GM19238 (cell line): ENCODE results near the gene SLC9A3.
A peak's percentile ranks its signal among the peaks of the same experiment; 100 is the strongest.
"Not testable (repeated sequence)": the region's sequence is repeated elsewhere in the genome, so short reads cannot be mapped to it uniquely, and the experiment has no call there.

Source experiments
- DNase-seq: peaks from one replicate; pipeline ENCODE4 v3.0.0; 2011; ENCODE audit warnings: low spot score; ENCODE audit not compliant: insufficient read length

SLC9A3 gene

DNA sequence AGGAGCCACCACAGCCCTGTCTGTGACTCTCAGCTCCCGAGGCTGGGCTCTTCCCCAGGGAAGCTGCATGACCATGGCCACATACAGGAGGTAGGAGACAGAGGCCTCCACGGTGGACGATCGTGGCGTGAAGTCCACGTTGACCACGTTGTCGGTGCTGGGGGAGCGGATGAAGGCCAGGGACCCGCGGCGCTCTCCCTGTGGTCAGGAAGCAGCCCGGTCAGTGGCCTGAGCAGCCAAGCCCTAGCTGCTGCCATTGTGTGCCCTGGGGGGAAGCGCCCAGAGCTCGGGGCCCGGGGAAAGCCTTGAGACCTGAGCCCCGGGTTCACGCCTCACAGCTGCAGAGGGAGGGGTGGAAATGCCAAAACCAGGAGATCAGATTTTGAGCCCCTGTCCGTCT lies 47.0 kb downstream of the SLC9A3 start:
- DNase-seq = no peak

DNA sequence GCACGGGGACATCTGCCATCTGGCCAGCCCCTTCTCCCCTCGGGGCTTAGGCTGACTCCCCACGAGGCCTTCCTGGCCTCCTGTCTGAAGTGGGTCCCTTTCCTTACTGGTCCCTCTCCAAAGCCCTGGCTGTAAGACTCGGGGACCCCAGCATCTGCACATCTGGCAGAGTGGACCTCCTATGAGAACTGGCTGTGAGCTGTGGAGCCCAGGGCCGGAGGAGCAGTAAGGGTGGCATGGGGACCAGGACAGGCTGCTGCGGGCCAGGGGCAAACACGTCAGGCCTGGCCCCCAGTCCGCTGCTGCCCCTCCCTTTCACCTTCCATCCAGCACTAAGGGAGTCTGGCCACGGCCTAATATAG lies 47.5 kb downstream of the SLC9A3 start:
- no peak for DNase-seq

DNA sequence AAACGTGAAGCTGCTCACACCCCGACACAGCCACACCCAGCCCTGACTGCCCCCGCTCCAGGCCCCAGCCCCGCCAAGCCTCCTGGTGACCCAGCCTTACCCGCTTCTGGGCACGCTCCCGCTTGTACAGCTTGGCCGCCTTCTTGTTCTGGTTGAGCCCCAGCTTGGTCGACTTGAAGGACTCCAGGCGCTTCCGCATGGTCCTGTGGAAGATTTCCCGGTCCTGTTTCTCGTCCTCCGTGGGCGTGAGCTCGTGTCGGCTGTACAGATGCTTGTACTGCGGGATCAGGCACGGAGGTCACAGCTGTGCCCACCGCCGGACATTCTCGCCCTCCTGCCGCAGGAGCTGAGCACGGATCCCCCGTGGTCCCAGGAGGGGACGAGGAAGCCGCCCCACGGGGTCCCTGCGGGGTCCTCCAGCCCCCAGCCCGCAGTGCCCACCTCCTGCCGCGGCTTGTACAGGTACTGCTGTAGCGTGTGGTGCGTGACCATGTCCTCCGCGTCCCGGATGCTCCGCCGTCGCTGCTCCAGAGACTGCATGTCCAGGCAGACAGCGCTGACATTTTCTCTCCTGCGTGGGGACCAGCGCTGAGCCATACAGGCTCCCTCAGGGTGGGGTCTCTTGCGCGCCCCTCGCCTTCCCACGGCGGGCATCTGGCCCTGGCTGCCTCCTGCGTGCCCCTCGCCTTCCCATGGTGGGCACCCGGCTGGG lies 48.0 kb downstream of the SLC9A3 start:
- DNase-seq = no peak

DNA sequence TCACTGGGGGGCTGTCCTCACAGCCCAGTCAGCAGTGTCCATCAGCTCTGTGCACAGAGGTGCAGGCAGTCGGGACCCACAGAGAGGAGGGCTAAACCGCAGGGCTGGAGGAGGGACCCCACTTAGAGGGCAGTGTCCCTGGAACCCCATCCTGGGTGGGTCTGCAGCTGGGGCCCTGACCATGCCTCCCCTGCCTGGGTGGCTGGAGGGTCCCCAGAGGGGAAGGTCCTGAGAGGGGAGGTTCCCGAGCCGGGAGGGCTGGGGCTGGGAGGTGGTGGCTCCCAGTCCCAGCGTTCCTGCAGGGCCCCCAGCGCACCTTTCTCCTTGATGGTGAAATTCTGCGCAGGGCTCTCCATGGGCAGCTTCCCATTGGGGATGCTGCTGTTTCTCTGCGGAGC lies 48.5 kb downstream of the SLC9A3 start:
- no peak for DNase-seq

DNA sequence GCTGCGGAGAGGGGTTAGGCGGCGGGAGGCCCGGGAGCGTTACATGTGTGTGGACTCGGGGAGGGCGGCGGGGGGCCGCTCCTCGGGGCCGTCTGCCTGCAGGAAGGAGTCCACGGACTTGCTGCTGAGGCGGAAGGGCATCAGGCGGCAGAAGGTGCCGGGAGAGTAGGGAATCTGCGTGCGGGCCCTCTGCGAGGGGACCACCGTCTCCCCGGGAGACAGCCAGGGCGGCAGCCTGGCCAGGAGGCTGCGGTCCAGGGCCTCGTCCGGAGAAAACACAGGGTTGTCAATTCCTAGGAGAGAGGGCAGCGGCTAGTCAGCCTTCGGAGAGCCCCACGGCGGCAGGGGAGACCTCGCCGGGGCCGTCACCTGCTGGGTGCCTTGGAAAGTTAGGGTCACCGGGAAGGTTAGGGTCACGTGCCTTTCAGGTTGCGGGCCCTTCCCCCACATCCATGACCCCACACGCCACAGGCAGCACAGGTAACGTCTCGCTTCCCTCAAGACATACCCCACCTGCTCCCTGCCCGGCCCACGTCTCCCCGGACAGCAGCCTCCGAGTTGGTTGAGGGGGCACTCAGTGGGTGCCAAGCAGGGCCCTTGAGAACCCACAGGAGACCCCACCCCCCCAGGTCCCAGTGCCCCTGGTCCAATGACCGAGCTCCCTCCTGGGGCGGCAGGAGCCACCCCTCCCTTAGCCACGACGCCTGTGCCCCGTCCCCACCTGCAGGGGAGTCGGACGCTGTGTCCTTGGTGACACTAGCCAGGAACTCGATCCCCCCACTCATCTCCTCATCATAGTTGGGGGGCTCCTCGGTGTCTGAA lies 49.2 kb downstream of the SLC9A3 start:
- DNase-seq = no peak

DNA sequence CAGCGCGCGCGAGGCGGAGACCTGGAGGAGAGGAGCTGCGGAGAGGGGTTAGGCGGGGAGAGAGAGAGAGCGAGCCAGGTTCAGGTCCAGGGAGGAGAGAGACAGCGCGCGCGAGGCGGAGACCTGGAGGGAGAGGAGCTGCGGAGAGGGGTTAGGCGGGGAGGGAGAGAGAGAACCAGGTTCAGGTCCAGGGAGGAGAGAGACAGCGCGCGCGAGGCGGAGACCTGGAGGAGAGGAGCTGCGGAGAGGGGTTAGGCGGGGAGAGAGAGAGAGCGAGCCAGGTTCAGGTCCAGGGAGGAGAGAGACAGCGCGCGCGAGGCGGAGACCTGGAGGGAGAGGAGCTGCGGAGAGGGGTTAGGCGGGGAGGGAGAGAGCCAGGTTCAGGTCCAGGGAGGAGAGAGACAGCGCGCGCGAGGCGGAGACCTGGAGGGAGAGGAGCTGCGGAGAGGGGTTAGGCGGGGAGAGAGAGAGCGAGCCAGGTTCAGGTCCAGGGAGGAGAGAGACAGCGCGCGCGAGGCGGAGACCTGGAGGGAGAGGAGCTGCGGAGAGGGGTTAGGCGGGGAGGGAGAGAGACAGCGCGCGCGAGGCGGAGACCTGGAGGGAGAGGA lies 49.9 kb downstream of the SLC9A3 start:
- DNase-seq = not testable (repeated sequence)

DNA sequence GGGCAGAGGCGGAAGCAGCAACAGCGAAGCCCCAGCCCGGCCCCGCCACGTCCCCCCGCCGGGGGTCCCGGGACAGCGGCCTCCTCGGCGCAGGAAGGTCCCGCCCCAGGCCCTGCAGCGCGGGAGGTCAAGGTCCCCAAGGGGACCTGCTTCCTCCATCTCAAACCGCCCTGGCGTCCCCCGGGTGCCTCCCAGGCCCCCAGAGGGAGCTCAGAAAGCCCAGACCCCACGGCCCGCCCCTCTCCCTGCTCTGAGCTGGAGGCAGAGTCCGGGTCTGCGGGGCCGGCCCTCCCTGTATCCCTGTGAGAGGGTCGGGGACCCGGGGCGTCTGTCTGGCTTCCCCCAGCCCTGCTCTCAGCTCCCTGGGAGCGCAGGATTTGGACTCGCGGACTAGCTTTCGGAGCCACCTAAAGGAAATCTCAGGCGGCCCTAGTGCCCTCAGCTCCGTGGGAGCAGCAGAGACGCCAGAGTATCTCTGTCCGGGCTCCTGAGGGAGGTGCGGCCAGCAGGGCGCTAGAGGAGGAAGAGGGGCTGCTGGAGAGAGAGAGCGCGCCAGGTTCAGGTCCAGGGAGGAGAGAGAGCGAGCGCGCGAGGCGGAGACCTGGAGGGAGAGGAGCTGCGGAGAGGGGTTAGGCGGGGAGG lies 50.6 kb downstream of the SLC9A3 start:
- peak; percentile 57 for DNase-seq

DNA sequence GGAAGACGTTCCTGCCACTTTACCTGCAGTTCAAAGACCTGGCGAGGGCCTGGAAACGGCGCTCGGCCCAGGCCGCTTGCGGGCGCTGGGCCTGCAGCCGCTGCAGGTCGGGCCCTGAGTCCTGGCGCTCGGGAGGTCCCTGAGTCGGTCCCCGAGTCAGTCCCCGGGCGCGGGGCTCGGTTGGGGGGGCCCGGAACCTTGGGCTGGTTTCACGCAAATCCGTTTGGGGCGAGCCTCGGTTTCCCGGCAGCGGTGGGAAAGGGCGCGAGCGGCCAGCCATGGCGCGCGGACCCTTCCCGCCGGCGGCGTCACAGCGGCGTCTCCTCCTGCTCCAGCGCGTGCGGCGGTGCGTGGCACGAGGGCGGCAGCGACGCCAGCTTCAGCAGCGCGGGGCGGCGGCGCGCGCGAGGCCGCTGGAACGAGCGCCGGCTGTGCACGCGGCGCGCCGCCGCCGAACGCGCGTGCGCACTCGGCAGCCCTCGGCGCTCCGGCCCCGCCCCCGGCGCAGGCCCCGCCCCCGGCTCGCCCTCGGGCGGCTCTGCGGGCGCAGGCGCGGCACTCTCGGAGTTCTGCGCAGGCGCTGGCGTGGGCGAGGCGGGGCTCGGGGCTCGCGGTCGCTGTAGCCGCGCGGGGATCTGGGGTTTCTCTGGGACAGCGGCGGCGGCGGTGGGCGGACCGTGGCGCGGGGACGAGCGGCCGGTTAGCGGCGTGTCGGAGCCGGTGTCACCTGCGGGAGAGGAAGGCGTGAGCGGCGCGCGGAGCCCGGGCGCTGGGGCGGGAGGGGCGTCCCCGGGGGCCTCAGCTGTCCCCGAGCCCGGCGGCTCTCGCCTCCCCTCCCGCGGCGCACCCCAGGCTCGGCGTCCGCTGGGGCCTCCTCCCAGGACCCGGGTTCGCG lies 51.3 kb downstream of the SLC9A3 start:
- peak; percentile 99 for DNase-seq

DNA sequence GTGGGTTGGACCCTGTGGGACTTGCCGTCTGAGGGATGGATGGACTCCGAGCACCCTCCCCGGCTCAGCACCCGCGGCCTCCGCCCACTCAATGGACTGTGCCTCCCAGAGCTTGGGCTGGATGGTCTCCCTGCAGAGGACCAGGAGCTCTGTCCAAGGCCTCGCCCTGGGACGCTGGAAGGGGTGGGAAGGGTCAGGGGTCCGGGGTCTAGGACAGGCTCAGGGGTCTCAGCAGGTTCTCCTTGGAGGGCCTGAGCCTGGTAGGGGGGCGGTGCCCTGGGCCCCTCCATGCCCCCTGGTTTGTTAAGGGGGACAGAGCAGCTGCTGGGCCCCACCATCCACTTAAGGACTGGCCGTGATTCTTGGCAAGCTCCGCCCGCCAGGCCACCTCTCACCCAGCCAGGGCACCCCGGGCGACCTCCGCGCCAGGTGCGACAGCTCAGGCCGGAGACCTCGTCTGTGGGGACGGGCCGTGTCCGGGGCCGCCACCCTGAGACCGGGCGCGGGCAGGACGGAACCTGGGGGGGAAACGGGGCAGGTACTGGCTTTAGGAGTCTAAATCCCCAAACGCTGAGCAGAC lies 52.1 kb downstream of the SLC9A3 start:
- peak; percentile 68 for DNase-seq

DNA sequence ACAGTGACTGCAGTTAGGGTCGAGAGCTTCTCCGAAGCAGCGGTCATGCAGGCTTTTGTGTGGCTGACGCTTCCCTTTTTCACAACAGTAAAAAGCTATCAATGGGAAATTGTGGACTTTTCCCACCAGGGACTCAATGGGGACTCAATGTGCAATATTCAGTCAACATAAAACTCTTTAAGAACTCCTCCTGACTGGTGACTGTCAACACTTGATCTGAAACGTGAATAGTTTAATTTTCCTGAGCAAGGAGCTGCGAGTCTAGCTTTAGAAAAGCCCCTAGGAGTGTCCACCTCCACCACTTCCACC lies 52.5 kb downstream of the SLC9A3 start:
- no peak for DNase-seq

DNA sequence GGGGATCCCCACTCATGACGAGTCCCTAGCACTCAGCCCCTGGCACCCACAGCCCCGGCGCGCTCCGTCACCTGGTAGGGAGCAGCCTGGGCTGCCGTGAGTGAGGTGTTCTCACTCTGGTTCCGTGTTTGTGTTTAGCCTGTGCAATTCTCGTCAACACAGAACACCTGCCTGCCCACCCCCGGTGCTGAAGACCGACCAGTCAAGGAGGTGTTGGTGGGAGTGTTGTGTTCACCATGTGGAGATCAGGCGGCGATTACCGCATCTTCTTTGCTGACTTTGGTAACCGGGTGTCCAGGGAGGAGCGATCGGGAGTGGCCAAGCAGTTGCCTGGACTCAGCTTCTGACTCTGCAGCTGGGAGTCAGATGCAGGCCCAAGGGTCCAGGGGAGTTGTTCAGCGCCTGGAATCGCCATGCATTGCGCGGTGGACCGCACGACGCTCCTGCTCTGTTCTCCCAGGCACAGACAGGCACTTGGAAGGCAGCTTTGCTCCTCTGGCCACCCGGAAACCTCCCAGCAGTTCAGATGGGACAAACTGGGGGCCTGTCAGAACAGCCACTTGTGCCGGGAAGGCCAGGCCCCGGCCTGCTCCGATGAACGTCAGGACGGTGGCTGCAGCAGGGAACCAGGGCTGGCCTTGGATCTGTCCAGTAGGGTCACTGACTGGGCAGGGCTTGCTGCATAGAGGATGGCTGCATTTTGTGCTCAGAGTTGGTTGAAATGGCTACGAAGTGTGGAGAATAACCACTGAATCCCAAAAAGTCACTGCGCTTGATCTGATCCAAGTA lies 53.1 kb downstream of the SLC9A3 start:
- DNase-seq = no peak

DNA sequence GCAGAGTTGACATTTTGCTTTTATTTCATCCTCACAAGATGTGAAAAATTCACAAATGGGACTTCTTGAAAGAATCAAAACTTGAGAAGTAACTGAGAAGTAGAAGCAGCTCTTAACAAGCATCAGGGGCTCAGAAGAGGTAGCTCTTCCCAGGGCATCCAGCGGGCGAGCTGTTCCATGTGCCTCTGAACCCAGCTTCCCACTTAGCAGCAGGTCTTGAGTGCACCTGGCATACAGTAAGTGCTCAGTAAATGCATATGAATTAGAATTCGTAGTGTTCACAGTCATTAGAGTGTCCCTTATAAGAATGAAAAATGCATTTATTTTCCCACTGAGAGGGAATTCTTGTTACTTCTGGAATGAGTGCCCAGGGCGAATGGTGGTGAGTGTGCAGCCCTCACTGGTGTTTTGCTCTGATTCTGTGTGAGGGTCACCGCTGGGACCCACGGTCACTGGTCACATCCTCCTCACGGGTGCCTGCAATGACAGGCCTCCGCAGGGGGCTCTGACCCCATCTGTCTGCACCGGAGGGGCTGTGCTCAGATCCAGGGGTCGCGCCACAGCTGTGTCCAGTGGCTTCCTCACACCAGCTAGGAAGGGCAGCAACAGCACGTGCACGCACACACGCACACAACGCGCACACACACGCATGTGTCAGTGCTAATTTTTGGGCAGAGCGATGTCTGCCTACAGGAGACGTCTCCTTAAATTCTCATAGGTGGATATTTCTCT lies 54.3 kb downstream of the SLC9A3 start:
- no peak for DNase-seq

DNA sequence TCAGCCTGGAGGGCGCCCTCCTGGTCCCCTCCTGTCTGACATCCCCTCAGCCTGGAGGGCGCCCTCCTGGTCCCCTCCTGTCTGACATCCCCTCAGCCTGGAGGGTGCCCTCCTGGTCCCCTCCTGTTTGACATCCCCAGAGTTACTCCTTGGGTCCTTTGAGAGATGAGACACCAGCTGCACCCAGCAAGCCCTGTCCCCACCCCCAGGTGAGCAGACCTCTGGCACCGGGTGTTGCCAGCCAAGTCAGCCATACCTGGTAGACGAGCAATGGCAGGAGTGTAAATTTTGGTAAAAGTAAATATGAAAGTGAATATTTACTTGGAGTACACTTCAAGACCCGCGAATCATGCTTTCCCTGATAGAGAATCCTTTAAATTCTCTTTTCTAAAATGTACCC lies 55.8 kb downstream of the SLC9A3 start:
- no peak for DNase-seq

DNA sequence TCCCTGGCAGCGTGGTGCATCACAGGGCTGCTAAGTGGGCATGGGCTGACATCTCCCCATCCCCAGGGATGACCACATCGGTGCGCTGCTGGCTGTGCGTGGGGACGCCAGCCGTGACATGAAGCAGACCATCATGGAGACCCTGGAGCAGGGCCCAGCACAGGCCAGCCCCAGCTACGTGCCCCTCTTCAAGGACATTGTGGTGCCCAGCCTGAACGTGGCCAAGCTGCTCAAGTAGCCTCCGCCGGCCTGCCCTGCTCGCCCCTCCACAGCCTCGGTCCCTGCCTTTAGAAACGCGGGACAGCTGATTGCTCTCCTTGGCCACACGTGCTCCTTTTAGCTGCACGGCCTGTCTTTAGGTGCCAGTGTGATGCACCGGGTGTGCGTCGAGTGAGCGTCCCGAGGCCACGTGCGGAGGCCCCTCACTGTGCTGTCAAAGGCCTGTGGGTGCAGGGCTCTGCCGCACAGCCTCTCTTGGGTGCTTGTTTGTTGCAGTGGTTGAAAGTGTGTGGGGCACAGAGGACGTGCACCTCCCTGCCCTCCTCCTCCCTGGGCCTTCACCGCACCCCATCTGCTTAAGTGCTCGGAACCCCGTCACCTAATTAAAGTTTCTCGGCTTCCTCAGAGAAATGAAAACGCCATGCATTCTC lies 57.5 kb downstream of the SLC9A3 start:
- no peak for DNase-seq

DNA sequence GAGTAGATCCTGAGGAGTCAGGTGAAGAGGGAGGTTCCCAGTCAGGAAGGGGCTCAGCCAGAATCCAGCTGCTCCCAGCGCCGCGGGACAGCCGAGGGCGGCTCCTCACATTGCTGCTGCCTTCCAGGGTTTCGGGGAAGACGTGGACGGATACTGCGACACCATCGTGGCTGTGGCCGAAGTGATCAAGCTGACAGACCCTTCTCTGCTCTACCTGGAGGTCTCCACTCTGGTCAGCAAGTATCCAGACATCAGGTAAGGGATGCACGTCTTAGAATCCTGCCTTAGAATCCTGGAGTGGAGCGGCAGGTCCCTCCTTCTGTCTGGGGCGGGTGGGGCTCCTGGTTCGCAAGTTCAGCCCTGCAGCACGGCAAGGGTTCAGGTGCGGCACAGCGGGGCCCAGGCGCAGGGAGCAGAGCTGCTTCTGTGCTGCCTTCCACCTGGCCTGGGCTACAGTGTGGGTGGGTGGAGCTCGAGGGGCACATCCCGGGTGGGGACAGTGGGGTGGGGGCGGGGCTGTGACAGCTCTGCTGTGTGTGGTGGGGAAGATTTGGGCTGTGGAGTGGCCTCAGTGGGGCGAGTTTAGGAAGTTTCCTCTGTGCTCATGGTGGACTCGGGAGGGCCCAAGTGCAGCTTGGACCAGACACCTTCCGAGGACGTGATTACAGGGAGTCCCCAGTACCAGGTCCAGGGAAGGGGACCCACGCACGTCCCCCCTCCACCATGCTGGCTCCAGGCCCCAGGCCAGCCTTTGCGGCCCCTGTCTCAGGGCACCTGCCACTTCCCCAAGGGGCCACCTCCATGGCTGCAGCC lies 58.5 kb downstream of the SLC9A3 start:
- no peak for DNase-seq

DNA sequence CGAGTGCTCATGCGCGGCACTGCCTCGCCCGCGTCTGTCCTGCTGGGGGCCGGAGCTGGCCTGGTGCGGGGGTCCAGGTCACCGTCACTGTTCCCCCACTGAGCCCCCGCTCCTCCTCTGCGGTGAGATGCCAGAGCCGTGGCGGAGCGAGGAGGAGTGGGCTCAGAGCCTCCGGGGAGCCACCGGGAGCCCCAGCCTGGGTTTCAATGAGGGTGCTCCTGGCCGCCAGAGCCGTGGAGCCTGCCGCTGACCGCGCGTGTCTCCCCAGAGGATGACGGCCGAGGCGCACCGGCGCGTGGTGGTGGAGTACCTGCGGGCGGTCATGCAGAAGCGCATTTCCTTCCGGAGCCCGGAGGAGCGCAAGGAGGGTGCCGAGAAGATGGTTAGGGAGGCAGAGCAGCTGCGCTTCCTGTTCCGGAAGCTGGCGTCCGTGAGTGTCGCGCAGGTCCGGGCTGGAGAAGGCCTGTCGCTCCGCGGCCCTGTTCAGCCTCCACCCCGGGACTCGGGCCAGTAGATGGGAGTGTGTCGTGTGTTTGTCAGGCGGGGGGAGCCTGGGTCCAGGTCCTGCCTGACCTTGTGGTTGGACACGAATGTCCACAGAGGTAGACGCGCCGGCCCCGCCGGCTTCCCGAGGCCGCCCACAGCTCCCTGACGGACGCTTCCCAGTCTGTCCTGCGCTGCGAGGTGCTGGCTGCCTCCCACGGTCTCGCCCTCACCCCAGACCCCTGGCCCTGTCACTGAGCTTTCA lies 59.2 kb downstream of the SLC9A3 start:
- no peak for DNase-seq

DNA sequence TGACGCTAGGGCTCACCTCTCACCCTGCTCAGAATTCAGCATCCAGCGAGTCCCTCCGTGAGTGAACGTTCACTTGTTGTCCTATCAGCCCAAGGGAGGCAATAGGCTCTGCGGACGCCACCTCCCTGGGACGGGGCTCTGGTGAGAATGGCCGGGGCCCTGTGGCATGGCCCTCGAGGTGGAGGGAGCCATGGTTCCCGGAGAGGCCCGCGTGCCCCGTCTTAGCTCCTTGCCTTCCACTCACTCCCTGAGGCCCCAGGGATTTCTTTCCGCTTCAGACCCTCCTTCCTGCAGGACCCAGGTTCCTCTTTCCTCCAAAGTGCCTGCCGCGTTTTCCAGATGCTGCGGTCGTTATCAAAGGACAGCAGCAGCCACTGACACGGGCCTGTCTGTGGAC lies 59.8 kb downstream of the SLC9A3 start:
- DNase-seq = no peak
